A673 (cell line): ENCODE results near the gene MAP3K9. TPM values are rescaled to one million over a fixed set of nuclear protein-coding genes. Genes with fewer than 3 reads are reported as not detected.
A peak's percentile ranks its signal among the peaks of the same experiment; 100 is the strongest.

Experiments
- BruUV-seq: library from RNA; stranded (reverse); fragments of 400-500 nt; replicated peaks from 2 replicates; lab custom pipeline; 2021; lab: Mats Ljungman, UMichigan
- CTCF ChIA-PET: fragments of 300-600 bp; sonication (Branson Sonifier 250); formaldehyde crosslinking; loops from one replicate; lab custom pipeline; 2022; ENCODE audit warnings: antibody characterized with exemption; lab: Charles Lee
- POLR2A ChIA-PET: fragments of 300-600 bp; sonication (Branson Sonifier 250); formaldehyde crosslinking; loops from one replicate; lab custom pipeline; 2022; ENCODE audit warnings: antibody characterized with exemption; ENCODE audit not compliant: low non-redundant PET; lab: Charles Lee
- DNase-seq: peaks from one replicate; pipeline ENCODE4 v3.0.0-alpha.2; 2015; ENCODE audit warnings: low spot score
- H3K27ac ChIP-seq: fragments of 200-600 bp; sonication (generic); 2 replicates; pipeline ENCODE4 v1.5.1; 2016; ENCODE audit warnings: mixed run types, low read depth, mild to moderate bottlenecking, mixed read lengths, antibody characterized with exemption, low read length; ENCODE audit not compliant: poor library complexity, severe bottlenecking
- H3K27me3 ChIP-seq: fragments of 200-600 bp; sonication (generic); replicated peaks from 2 replicates; pipeline ENCODE4 v1.6.1; 2017; ENCODE audit warnings: mixed run types, low read depth, mild to moderate bottlenecking, mixed read lengths, antibody characterized with exemption, low read length; ENCODE audit not compliant: insufficient read depth, poor library complexity
- H3K36me3 ChIP-seq: fragments of 200-600 bp; sonication (generic); 2 replicates; pipeline ENCODE4 v1.6.1; 2016; ENCODE audit warnings: mixed run types, mild to moderate bottlenecking, mixed read lengths, antibody characterized with exemption, low read length; ENCODE audit not compliant: insufficient read depth, poor library complexity, severe bottlenecking
- H3K4me1 ChIP-seq: fragments of 200-600 bp; sonication (generic); 2 replicates; pipeline ENCODE4 v1.6.1; 2017; ENCODE audit warnings: mixed run types, mild to moderate bottlenecking, mixed read lengths, antibody characterized with exemption, low read length; ENCODE audit not compliant: insufficient read depth, poor library complexity, severe bottlenecking
- H3K4me3 ChIP-seq: fragments of 200-600 bp; sonication (generic); 2 replicates; pipeline ENCODE4 v1.5.1; 2016; ENCODE audit warnings: low read depth, mixed run types, mild to moderate bottlenecking, mixed read lengths, low read length; ENCODE audit not compliant: poor library complexity, severe bottlenecking
- H3K9me3 ChIP-seq: fragments of 200-600 bp; sonication (generic); 2 replicates; pipeline ENCODE4 v1.6.1; 2016; ENCODE audit warnings: mixed run types, low read depth, mild to moderate bottlenecking, mixed read lengths, antibody characterized with exemption, low read length; ENCODE audit not compliant: poor library complexity, severe bottlenecking
- CTCF ChIP-seq: fragments of 300-800, 200-600 bp; sonication (generic); conservative IDR thresholded peaks from 2 replicates; pipeline ENCODE4 v1.5.1; 2017; ENCODE audit warnings: low read depth, mild to moderate bottlenecking, antibody characterized with exemption, low read length, moderate library complexity, mixed read lengths
- EZH2 ChIP-seq: fragments of 200-600 bp; sonication (generic); IDR thresholded peaks from 2 replicates; pipeline ENCODE4 v1.6.1; 2017; ENCODE audit warnings: borderline replicate concordance, low read depth, mild to moderate bottlenecking, mixed read lengths, antibody characterized with exemption, low read length; ENCODE audit not compliant: poor library complexity, severe bottlenecking
- intact Hi-C: fragments of 100-400 bp; cut with micrococcal nuclease; formaldehyde crosslinking; loops from one replicate; pipeline ENCODE4 v1.10.0; 2022; ENCODE audit not compliant: unreplicated experiment
- total RNA-seq: library from RNA; stranded (reverse); gene quantifications from 2 replicates; pipeline ENCODE4 v1.2.3, GENCODE V29; 2021

The MAP3K9 gene
- total RNA-seq, 1 experiment from 2014 or later: 5.4 TPM

GRCh38 chr14:70759398-70759797 lies 49.9 kb downstream of the MAP3K9 start:
- Histone ChIP-seq H3K36me3 (no peaks in the 10 kb centered on the region), H3K4me1 (no peaks in the 10 kb centered on the region), H3K4me3 (no peak overlapping the region), H3K27ac (no peak overlapping the region), H3K9me3 (no peaks in the 10 kb centered on the region), H3K27me3 (no peaks in the 10 kb centered on the region)
- TF ChIP-seq CTCF (no peak), EZH2 (no peak)
- BruUV-seq: no TSS peak
- ChIA-PET CTCF (no interaction called here), POLR2A (interaction anchor here (0.6 kb wide), 1 partner anchor 72 kb away, joined by 3 read pairs; no protein-coding TSS in a partner anchor)
- DNase-seq: no peak
- intact Hi-C loops: no loop called here

- BruUV-seq: no TSS peak
- no peaks in the 10 kb centered on the region for H3K9me3 ChIP-seq
- ChIA-PET POLR2A (no interaction called here), CTCF (no interaction called here)
- no peaks in the 10 kb centered on the region for H3K36me3 ChIP-seq
- no peak overlapping the region for H3K4me3 ChIP-seq
- TF ChIP-seq CTCF (no peak), EZH2 (no peak)
- H3K27ac ChIP-seq: no peak overlapping the region
- intact Hi-C loops: no loop called here
- H3K4me1 ChIP-seq: no peaks in the 10 kb centered on the region
- no peak for DNase-seq
- no peaks in the 10 kb centered on the region for H3K27me3 ChIP-seq
Measured at GRCh38 chr14:70755655-70756054, 53.7 kb downstream of the MAP3K9 start.

GRCh38 chr14:70754991-70755390 lies 54.3 kb downstream of the MAP3K9 start:
- intact Hi-C loops: no loop called here
- H3K27ac ChIP-seq: no peak overlapping the region
- H3K27me3 ChIP-seq: no peaks in the 10 kb centered on the region
- TF ChIP-seq EZH2 (no peak), CTCF (no peak)
- BruUV-seq: no TSS peak
- peak; percentile 5 for DNase-seq
- no peaks in the 10 kb centered on the region for H3K36me3 ChIP-seq
- H3K4me1 ChIP-seq: no peaks in the 10 kb centered on the region
- H3K9me3 ChIP-seq: no peaks in the 10 kb centered on the region
- no peak overlapping the region for H3K4me3 ChIP-seq
- CTCF ChIA-PET: no interaction called here
- POLR2A ChIA-PET: no interaction called here
